Ectodermal cell (in vitro differentiated cells): Measurements from ENCODE around the gene UBXN2A.

Experiments
- H3K27ac ChIP-seq: 2 replicates; pipeline ENCODE4 v1.7.0; 2013; ENCODE audit warnings: mild to moderate bottlenecking, low read depth, low read length; ENCODE audit not compliant: insufficient read depth, poor library complexity, severe bottlenecking
- H3K27me3 ChIP-seq: 2 replicates; pipeline ENCODE4 v1.7.0; 2013; ENCODE audit warnings: mild to moderate bottlenecking, low read length; ENCODE audit not compliant: insufficient read depth, control insufficient read depth, poor library complexity, severe bottlenecking
- H3K36me3 ChIP-seq: one replicate; pipeline ENCODE4 v1.7.0; 2013; ENCODE audit warnings: low read length; ENCODE audit not compliant: control insufficient read depth, insufficient read depth
- H3K4me1 ChIP-seq: one replicate; pipeline ENCODE4 v1.7.0; 2013; ENCODE audit warnings: low read length; ENCODE audit not compliant: control insufficient read depth, insufficient read depth
- H3K4me3 ChIP-seq: 2 replicates; pipeline ENCODE4 v1.7.0; 2013; ENCODE audit warnings: low read depth, low read length, control low read depth; ENCODE audit not compliant: insufficient read depth
- H3K9me3 ChIP-seq: 2 replicates; pipeline ENCODE4 v1.7.0; 2013; ENCODE audit warnings: mild to moderate bottlenecking, low read length, moderate library complexity; ENCODE audit not compliant: control insufficient read depth
- WGBS, 2 experiments: methylation state at CpG; one replicate each; pipeline ENCODE4 v1.1.7; 2013; ENCODE audit warnings: missing lambda C conversion rate in 2 of 2; 5-methylcytosine and 5-hydroxymethylcytosine counted together

The UBXN2A gene

GRCh38 chr2:24045511-24046508 lies 105.5 kb downstream of the UBXN2A start:
- WGBS, 2 experiments, result 73 to 80% methylated on average over 8 to 11 of the region's 11 CpGs
- no peaks in the 10 kb centered on the region for H3K36me3 ChIP-seq
- no peaks in the 10 kb centered on the region for H3K27me3 ChIP-seq
- peak overlapping the region; percentile 69 for H3K4me3 ChIP-seq
- H3K27ac ChIP-seq, result no peak overlapping the region
- H3K9me3 ChIP-seq, result no peaks in the 10 kb centered on the region
- H3K4me1 ChIP-seq, result no peaks in the 10 kb centered on the region

GRCh38 chr2:24046599-24046929 lies 106.3 kb downstream of the UBXN2A start:
- no peaks in the 10 kb centered on the region for H3K4me1 ChIP-seq
- H3K36me3 ChIP-seq, result no peaks in the 10 kb centered on the region
- no peaks in the 10 kb centered on the region for H3K9me3 ChIP-seq
- H3K27ac ChIP-seq, result no peak overlapping the region
- 0 to 4% methylated on average over 2 of the region's 2 CpGs for WGBS, 2 experiments
- peak overlapping the region; percentile 69 for H3K4me3 ChIP-seq
- H3K27me3 ChIP-seq, result no peaks in the 10 kb centered on the region

- Histone ChIP-seq H3K27me3 (no peaks in the 10 kb centered on the region), H3K36me3 (no peaks in the 10 kb centered on the region), H3K4me1 (no peaks in the 10 kb centered on the region), H3K4me3 (peak within 1 kb of the TSS; percentile 69), H3K27ac (no peak within 1 kb of the TSS), H3K9me3 (no peaks in the 10 kb centered on the region)
- WGBS, 2 experiments, result 0 to 1% methylated on average over 38 of the region's 38 CpGs
Observed at GRCh38 chr2:24046930-24047702, 106.9 kb downstream of the UBXN2A start, which contains the start of gene WDCP. WDCP (minus strand) TSS chr2:24047391; CDS start chr2:24039494, 7,897 bp downstream.

GRCh38 chr2:24047703-24048033 lies 107.4 kb downstream of the UBXN2A start:
- no peaks in the 10 kb centered on the region for H3K9me3 ChIP-seq
- H3K4me1 ChIP-seq, result no peaks in the 10 kb centered on the region
- no peaks in the 10 kb centered on the region for H3K36me3 ChIP-seq
- no peaks in the 10 kb centered on the region for H3K27me3 ChIP-seq
- 64 to 66% methylated on average over 8 of the region's 8 CpGs for WGBS, 2 experiments
- H3K4me3 ChIP-seq, result peak overlapping the region; percentile 14
- H3K27ac ChIP-seq, result no peak overlapping the region

GRCh38 chr2:24048769-24049484 lies 108.7 kb downstream of the UBXN2A start:
- no peaks in the 10 kb centered on the region for H3K36me3 ChIP-seq
- H3K4me3 ChIP-seq, result peak overlapping the region; percentile 78
- WGBS, 2 experiments, result 81 to 85% methylated on average over 22 to 23 of the region's 23 CpGs
- no peaks in the 10 kb centered on the region for H3K27me3 ChIP-seq
- H3K27ac ChIP-seq, result no peak overlapping the region
- no peaks in the 10 kb centered on the region for H3K4me1 ChIP-seq
- H3K9me3 ChIP-seq, result no peaks in the 10 kb centered on the region

- 0% methylated on average over 52 of the region's 52 CpGs for WGBS, 2 experiments
- H3K4me1 ChIP-seq, result no peaks in the 10 kb centered on the region
- no peaks in the 10 kb centered on the region for H3K27me3 ChIP-seq
- no peaks in the 10 kb centered on the region for H3K36me3 ChIP-seq
- H3K9me3 ChIP-seq, result no peaks in the 10 kb centered on the region
- H3K27ac ChIP-seq, result peak within 1 kb of the TSS; percentile 16
- H3K4me3 ChIP-seq, result peak within 1 kb of the TSS; percentile 78
Observed at GRCh38 chr2:24049485-24050021, 109.3 kb downstream of the UBXN2A start, which contains the start of gene FKBP1B. FKBP1B (plus strand) TSS chr2:24049741; CDS start chr2:24049850, 109 bp downstream.

- H3K27me3 ChIP-seq, result no peaks in the 10 kb centered on the region
- H3K9me3 ChIP-seq, result no peaks in the 10 kb centered on the region
- peak overlapping the region; percentile 78 for H3K4me3 ChIP-seq
- H3K27ac ChIP-seq, result peak overlapping the region; percentile 16
- H3K36me3 ChIP-seq, result no peaks in the 10 kb centered on the region
- H3K4me1 ChIP-seq, result no peaks in the 10 kb centered on the region
- 2 to 4% methylated on average over 47 of the region's 47 CpGs for WGBS, 2 experiments
Observed at GRCh38 chr2:24050041-24050979, 110.0 kb downstream of the UBXN2A start.

GRCh38 chr2:24051833-24052232 lies 111.6 kb downstream of the UBXN2A start:
- Histone ChIP-seq H3K4me1 (no peaks in the 10 kb centered on the region), H3K9me3 (no peaks in the 10 kb centered on the region), H3K36me3 (no peaks in the 10 kb centered on the region), H3K27ac (no peak overlapping the region), H3K27me3 (no peaks in the 10 kb centered on the region), H3K4me3 (no peak overlapping the region)
- 94% methylated on average over 8 of the region's 8 CpGs for WGBS, 2 experiments

GRCh38 chr2:24052951-24053350 lies 112.7 kb downstream of the UBXN2A start:
- Histone ChIP-seq H3K4me1 (no peaks in the 10 kb centered on the region), H3K27ac (no peak overlapping the region), H3K4me3 (no peak overlapping the region), H3K9me3 (no peaks in the 10 kb centered on the region), H3K36me3 (no peaks in the 10 kb centered on the region), H3K27me3 (no peaks in the 10 kb centered on the region)
- 100% methylated on average over 1 of the region's 1 CpG; no CpG with 5 or more reads in 1 of the 2 experiments for WGBS, 2 experiments
